Pulmonary artery endothelial cell (primary cell): ENCODE results near the gene DPYSL4. TPM values are rescaled to one million over a fixed set of nuclear protein-coding genes. Genes with fewer than 3 reads are reported as not detected.

ENCODE experiments used
- DNase-seq: peaks from one replicate; pipeline ENCODE4 v3.0.0-alpha.2; 2011; ENCODE audit warnings: low read depth, low spot score
- total RNA-seq: library from RNA; depleted of rRNA; stranded (reverse); fragments of >200 nt; gene quantifications from 2 replicates; pipeline ENCODE4 v1.2.3, GENCODE V29; 2014

DPYSL4 gene
- total RNA-seq, 1 donor from 2014 or later: 14.1 TPM

GRCh38 chr10:132239126-132240031 is 52.6 kb downstream of the DPYSL4 start:
- DNase-seq: no peak

GRCh38 chr10:132240156-132240555 is 53.4 kb downstream of the DPYSL4 start:
- no peak for DNase-seq

GRCh38 chr10:132240581-132240980 is 53.8 kb downstream of the DPYSL4 start:
- no peak for DNase-seq

- no peak for DNase-seq
Measured at GRCh38 chr10:132241086-132241485, 54.3 kb downstream of the DPYSL4 start.

- no peak for DNase-seq
Measured at GRCh38 chr10:132241496-132241895, 54.7 kb downstream of the DPYSL4 start.

- no peak for DNase-seq
Measured at GRCh38 chr10:132242103-132242840, 55.5 kb downstream of the DPYSL4 start.

GRCh38 chr10:132243141-132243540 is 56.4 kb downstream of the DPYSL4 start:
- DNase-seq: no peak

- no peak for DNase-seq
Measured at GRCh38 chr10:132243626-132244025, 56.9 kb downstream of the DPYSL4 start.

GRCh38 chr10:132245056-132245455 is 58.3 kb downstream of the DPYSL4 start:
- DNase-seq: no peak

GRCh38 chr10:132246296-132246695 is 59.5 kb downstream of the DPYSL4 start:
- no peak for DNase-seq

GRCh38 chr10:132247943-132248342 is 61.2 kb downstream of the DPYSL4 start:
- DNase-seq: no peak

- no peak for DNase-seq
Measured at GRCh38 chr10:132248455-132249225, 61.9 kb downstream of the DPYSL4 start.

GRCh38 chr10:132249226-132249724 is 62.5 kb downstream of the DPYSL4 start:
- DNase-seq: no peak

GRCh38 chr10:132249824-132250375 is 63.2 kb downstream of the DPYSL4 start:
- no peak for DNase-seq

- no peak for DNase-seq
Measured at GRCh38 chr10:132250481-132251475, 64.0 kb downstream of the DPYSL4 start.

GRCh38 chr10:132251928-132252327 is 65.2 kb downstream of the DPYSL4 start:
- no peak for DNase-seq

- no peak for DNase-seq
Measured at GRCh38 chr10:132252412-132252811, 65.7 kb downstream of the DPYSL4 start.

GRCh38 chr10:132253092-132253687 is 66.4 kb downstream of the DPYSL4 start:
- DNase-seq: no peak

GRCh38 chr10:132254841-132255240 is 68.1 kb downstream of the DPYSL4 start:
- no peak for DNase-seq
